HepG2 (cell line): Measurements from ENCODE around the gene GSTT2. TPM values are rescaled to one million over a fixed set of nuclear protein-coding genes. Genes with fewer than 3 reads are reported as not detected.
"Not testable (repeated sequence)": the region's sequence is repeated elsewhere in the genome, so short reads cannot be mapped to it uniquely, and the experiment has no call there.

Experiments
- ATAC-seq: fragments of 200-7000 bp; cut with Tn5 transposase; 3 replicates; pipeline ENCODE4 v1.9.1; 2020; ENCODE audit warnings: mild to moderate bottlenecking, moderate library complexity
- BruUV-seq: library from RNA; stranded (reverse); fragments of 400-500 nt; replicated peaks from 2 replicates; lab custom pipeline; 2021; lab: Mats Ljungman, UMichigan
- CTCF ChIA-PET: fragments of 300-600 bp; formaldehyde crosslinking; extraction: SDS; loops from one replicate; lab custom pipeline; 2021; ENCODE audit warnings: low total read pairs, inconsistent platforms, low intra/inter-chr PET ratio; lab: Yijun Ruan, JAX
- POLR2A ChIA-PET: fragments of 350-600 bp; sonication (Branson Sonifier 250); formaldehyde crosslinking; loops from one replicate; lab custom pipeline; 2020; ENCODE audit warnings: antibody characterized with exemption, inconsistent platforms; lab: Yijun Ruan, JAX
- DNase-seq: peaks from one replicate; pipeline ENCODE4 v3.0.0-alpha.2; 2015; ENCODE audit warnings: low spot score
- FAIRE-seq: peaks from 3 replicates; lab custom pipeline; 2011; peaks lifted over from hg19 to GRCh38; lab: Jason Lieb, UNC
- H2AFZ ChIP-seq: one replicate; pipeline ENCODE4 v1.6.1; 2011; ENCODE audit warnings: low read length, inconsistent platforms
- H3K27ac ChIP-seq: fragments of 300-600 bp; 3 replicates; pipeline ENCODE4 v1.8.0; 2011; ENCODE audit warnings: mixed run types, mild to moderate bottlenecking, mixed read lengths, low read length, inconsistent platforms; ENCODE audit not compliant: insufficient read depth; ENCODE audit errors: extremely low read length
- H3K27me3 ChIP-seq, 2 experiments: fragments of 200-600 bp in 1 of 2; 2 replicates in 1 of 2; 3 replicates in 1 of 2; pipeline versions ENCODE4 v1.6.0 to v1.8.0; 2011; ENCODE audit warnings: low read length in 2 of 2, mild to moderate bottlenecking in 2 of 2, moderate library complexity in 2 of 2, inconsistent platforms in 1 of 2; ENCODE audit not compliant: insufficient read depth in 2 of 2, control insufficient read depth in 1 of 2
- H3K36me3 ChIP-seq, 2 experiments: fragments of 200-600 bp in 1 of 2; replicated peaks in 1 of 2; 2 replicates in 1 of 2; 3 replicates in 1 of 2; pipeline versions ENCODE4 v1.5.1 to v1.8.0; 2011; ENCODE audit warnings: low read length in 2 of 2, inconsistent platforms in 1 of 2; ENCODE audit not compliant: insufficient read depth in 2 of 2, control insufficient read depth in 1 of 2
- H3K4me1 ChIP-seq: 2 replicates; pipeline ENCODE4 v1.5.1; 2012; ENCODE audit warnings: low read length, inconsistent platforms; ENCODE audit not compliant: insufficient read depth
- H3K4me2 ChIP-seq: 2 replicates; pipeline ENCODE4 v1.6.0; 2011; ENCODE audit warnings: low read depth, low read length, inconsistent platforms
- H3K4me3 ChIP-seq, 3 experiments: fragments of 200-600 bp in 1 of 3; sonication (generic), shearing (Covaris generic) in 1 of 3; replicated peaks in 1 of 3; 2 replicates each; pipeline ENCODE4 v1.5.1; 2011 to 2016; ENCODE audit warnings: low read length in 3 of 3, inconsistent platforms in 2 of 3, low read depth in 2 of 3, mild to moderate bottlenecking in 2 of 3, control low read depth in 1 of 3, mixed read lengths in 1 of 3; ENCODE audit not compliant: insufficient read depth in 1 of 3
- H3K79me2 ChIP-seq: one replicate; pipeline ENCODE4 v1.6.1; 2011; ENCODE audit warnings: low read length, inconsistent platforms; ENCODE audit not compliant: insufficient read depth
- H3K9ac ChIP-seq: 2 replicates; pipeline ENCODE4 v1.6.0; 2011; ENCODE audit warnings: mild to moderate bottlenecking, low read depth, low read length, inconsistent platforms; ENCODE audit not compliant: insufficient read depth
- H3K9me3 ChIP-seq: 2 replicates; pipeline ENCODE4 v1.5.1; 2012; ENCODE audit warnings: mild to moderate bottlenecking, low read length
- H4K20me1 ChIP-seq: 2 replicates; pipeline ENCODE4 v1.6.0; 2011; ENCODE audit warnings: inconsistent platforms, mild to moderate bottlenecking, low read length, moderate library complexity; ENCODE audit not compliant: insufficient read depth
- BCL6 ChIP-seq: IDR thresholded peaks from 2 replicates; pipeline ENCODE4 v1.6.1; 2016; ENCODE audit warnings: missing genetic modification reagents, missing compliant biosample characterization
- CEBPG ChIP-seq: IDR thresholded peaks from 2 replicates; pipeline ENCODE4 v1.6.1; 2016
- GABPB1 ChIP-seq: IDR thresholded peaks from 2 replicates; pipeline ENCODE4 v1.6.1; 2016; ENCODE audit warnings: mild to moderate bottlenecking, missing genetic modification reagents, moderate library complexity, missing compliant biosample characterization
- HMG20A ChIP-seq: IDR thresholded peaks from 2 replicates; pipeline ENCODE4 v1.6.1; 2016; ENCODE audit warnings: borderline replicate concordance
- HOXD1 ChIP-seq: sonication (generic); formaldehyde crosslinking; IDR thresholded peaks from 2 replicates; pipeline ENCODE4 v1.5.0; 2020; ENCODE audit warnings: missing genetic modification reagents
- MATR3 ChIP-seq: sonication (generic); formaldehyde crosslinking; IDR thresholded peaks from 2 replicates; pipeline ENCODE4 v1.4.0; 2020; ENCODE audit warnings: missing genetic modification reagents
- NCOR1 ChIP-seq: fragments of 200-600 bp; sonication (generic); IDR thresholded peaks from 2 replicates; pipeline ENCODE4 v1.7.0; 2017; ENCODE audit warnings: antibody characterized with exemption, low read length, borderline replicate concordance
- SMARCC2 ChIP-seq: fragments of 450-650 bp; IDR thresholded peaks from 2 replicates; pipeline ENCODE4 v1.6.1; 2017; ENCODE audit warnings: antibody characterized with exemption, mild to moderate bottlenecking
- SOX6 ChIP-seq, 2 experiments: fragments of 450-650 bp in 1 of 2; sonication (generic) in 1 of 2; formaldehyde crosslinking in 1 of 2; IDR thresholded peaks; 2 replicates each; pipeline versions ENCODE4 v1.4.0 to v1.6.1; 2017 to 2020; ENCODE audit warnings: antibody characterized with exemption in 1 of 2, mild to moderate bottlenecking in 1 of 2, missing genetic modification reagents in 1 of 2
- TRIM22 ChIP-seq: fragments of 450-650 bp; IDR thresholded peaks from 2 replicates; pipeline ENCODE4 v1.6.1; 2017
- YY1 ChIP-seq: IDR thresholded peaks from 2 replicates; pipeline ENCODE4 v1.6.1; 2011; ENCODE audit warnings: low read length, low read depth, moderate library complexity, mild to moderate bottlenecking; ENCODE audit not compliant: insufficient read depth, insufficient replicate concordance
- ZNF350 ChIP-seq: sonication (generic); formaldehyde crosslinking; IDR thresholded peaks from 2 replicates; pipeline ENCODE4 v1.4.0; 2020; ENCODE audit warnings: mild to moderate bottlenecking, low read depth, missing genetic modification reagents, borderline replicate concordance
- ZNF724P ChIP-seq: sonication (generic); formaldehyde crosslinking; IDR thresholded peaks from 2 replicates; pipeline ENCODE4 v1.8.0; 2022; ENCODE audit warnings: missing genetic modification reagents, borderline replicate concordance
- ZNF788 ChIP-seq: sonication (generic); formaldehyde crosslinking; IDR thresholded peaks from 2 replicates; pipeline ENCODE4 v1.5.0; 2020; ENCODE audit warnings: mild to moderate bottlenecking, missing genetic modification reagents, borderline replicate concordance
- WGBS: methylation state at CpG from one replicate; pipeline ENCODE4 v1.1.6; 2017; ENCODE audit warnings: low lambda C conversion rate; 5-methylcytosine and 5-hydroxymethylcytosine counted together
- in situ Hi-C: cut with HindIII; loops from 2 replicates; pipeline ENCODE4 v1.10.0; 2017; ENCODE audit warnings: low pct_unique_long_range_greater_than_20kb; ENCODE audit not compliant: extremely low pct_ligation_motif_present
- intact Hi-C: fragments of 100-400 bp; cut with micrococcal nuclease; formaldehyde crosslinking; loops from one replicate; pipeline ENCODE4 v1.10.0; 2022; ENCODE audit not compliant: unreplicated experiment
- polyA plus RNA-seq, 8 experiments: library from polyadenylated mRNA; depleted of rRNA in 3 of 8; stranded (reverse) in 7 of 8; unstranded in 1 of 8; fragments of >200 nt; fragmentation: Illumina TruSeq in 4 of 8; extraction: Trizol in 4 of 8; gene quantifications; 2 replicates each; pipeline versions ENCODE4 v1.2.1 to v1.2.3, GENCODE V29; 2011 to 2016; ENCODE audit warnings: low read depth in 4 of 8, missing spikeins in 1 of 8, mixed read lengths in 1 of 8; ENCODE audit not compliant: insufficient read depth in 1 of 8
- total RNA-seq, 5 experiments: library from RNA; depleted of rRNA; stranded (reverse); fragments of >200 nt; fragmentation: Illumina TruSeq; extraction: Trizol; gene quantifications; 2 replicates each; pipeline ENCODE4 v1.2.3, GENCODE V29; 2016; ENCODE audit warnings: low read depth in 1 of 5
- TF ChIP-seq, protein P1 (sequence below): sonication (generic); formaldehyde crosslinking; conservative IDR thresholded peaks from 2 replicates; pipeline ENCODE4 v1.8.0; 2022; ENCODE audit warnings: missing genetic modification reagents

Gene GSTT2
- total and polyA plus RNA-seq, 2 of the 13 experiments (the other 11 are each of a cell fraction or from before 2014, with no cell fraction given) = not detected

- in situ Hi-C loops, BruUV-seq, intact Hi-C loops, H3K9ac ChIP-seq, H3K4me1 ChIP-seq: not testable (repeated sequence)
- FAIRE-seq = peak; percentile 26
- peak; percentile 19 for TF ChIP-seq YY1
- TF ChIP-seq, all 625 proteins: peak for 1; not testable (repeated sequence) for 624
- CTCF ChIA-PET, H3K79me2 ChIP-seq, H4K20me1 ChIP-seq, H3K27me3 ChIP-seq, POLR2A ChIA-PET, DNase-seq, H3K4me3 ChIP-seq, H3K9me3 ChIP-seq, H3K36me3 ChIP-seq, H3K27ac ChIP-seq, ATAC-seq, H3K4me2 ChIP-seq: not testable (repeated sequence)
- 9% methylated on average over 4 of the region's 4 CpGs for WGBS
- peak overlapping the region; percentile 27 for H2AFZ ChIP-seq
Observed at GRCh38 chr22:23993581-23994177, 13.7 kb downstream of the GSTT2 start.

GRCh38 chr22:23997092-23997491 lies 17.2 kb downstream of the GSTT2 start:
- in situ Hi-C loops (no loop called here), intact Hi-C loops (no loop called here)
- Histone ChIP-seq H3K4me1 (peaks cover 20% of the 10 kb centered on the region), H2AFZ (no peak overlapping the region), H3K27ac (no peak overlapping the region), H3K36me3 (no peaks in the 10 kb centered on the region), H3K9ac (no peak overlapping the region), H3K4me3 (no peak overlapping the region), H3K4me2 (no peak overlapping the region), H4K20me1 (no peaks in the 10 kb centered on the region), H3K79me2 (no peaks in the 10 kb centered on the region), H3K27me3 (no peaks in the 10 kb centered on the region), H3K9me3 (no peaks in the 10 kb centered on the region)
- ChIA-PET POLR2A (interaction anchor here (1.0 to 1.1 kb wide), 3 partner anchors 12 to 103 kb away, joined by 4 to 5 read pairs (median 5); partner anchors contain the start of gene MIF), CTCF (no interaction called here)
- WGBS = 2% methylated on average over 3 of the region's 3 CpGs
- ATAC-seq (no peak), FAIRE-seq (no peak), DNase-seq (peak; percentile 64)
- no TSS peak for BruUV-seq
- TF ChIP-seq SMARCC2 (no peak), ZNF724P (no peak), SOX6 (IDR thresholded peaks at IDR 0.05) (no peak), SOX6 (CRISPR knock-in tag; IDR thresholded peaks at IDR 0.05) (peak; percentile 55), NCOR1 (peak; percentile 22; the same call in 1 of the 2 replicates), CEBPG (CRISPR knock-in tag) (peak; percentile 83), ZNF350 (CRISPR knock-in tag) (no peak), HOXD1 (CRISPR knock-in tag) (no peak), HMG20A (CRISPR knock-in tag) (peak; percentile 52; the same call in 1 of the 2 replicates), MATR3 (CRISPR knock-in tag) (no peak), GABPB1 (CRISPR knock-in tag) (no peak), TRIM22 (no peak), BCL6 (peak; percentile 55; the same call in 1 of the 2 replicates), ZNF788 (CRISPR knock-in tag) (no peak)
- TF ChIP-seq, protein P1, sequence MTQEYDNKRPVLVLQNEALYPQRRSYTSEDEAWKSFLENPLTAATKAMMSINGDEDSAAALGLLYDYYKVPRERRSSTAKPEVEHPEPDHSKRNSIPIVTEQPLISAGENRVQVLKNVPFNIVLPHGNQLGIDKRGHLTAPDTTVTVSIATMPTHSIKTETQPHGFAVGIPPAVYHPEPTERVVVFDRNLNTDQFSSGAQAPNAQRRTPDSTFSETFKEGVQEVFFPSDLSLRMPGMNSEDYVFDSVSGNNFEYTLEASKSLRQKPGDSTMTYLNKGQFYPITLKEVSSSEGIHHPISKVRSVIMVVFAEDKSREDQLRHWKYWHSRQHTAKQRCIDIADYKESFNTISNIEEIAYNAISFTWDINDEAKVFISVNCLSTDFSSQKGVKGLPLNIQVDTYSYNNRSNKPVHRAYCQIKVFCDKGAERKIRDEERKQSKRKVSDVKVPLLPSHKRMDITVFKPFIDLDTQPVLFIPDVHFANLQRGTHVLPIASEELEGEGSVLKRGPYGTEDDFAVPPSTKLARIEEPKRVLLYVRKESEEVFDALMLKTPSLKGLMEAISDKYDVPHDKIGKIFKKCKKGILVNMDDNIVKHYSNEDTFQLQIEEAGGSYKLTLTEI (CRISPR knock-in tag) = no peak
